NCI-H526 (cell line): Measurements from ENCODE around the gene GFRA1.

Experiments
- DNase-seq, 2 experiments: peaks; one replicate each; lab custom pipeline; 2025; lab: John Stamatoyannopoulos, UW

Gene GFRA1

GRCh38 chr10:116126239-116126638, 146.8 kb downstream of the GFRA1 start:
- no peak for DNase-seq

DNA sequence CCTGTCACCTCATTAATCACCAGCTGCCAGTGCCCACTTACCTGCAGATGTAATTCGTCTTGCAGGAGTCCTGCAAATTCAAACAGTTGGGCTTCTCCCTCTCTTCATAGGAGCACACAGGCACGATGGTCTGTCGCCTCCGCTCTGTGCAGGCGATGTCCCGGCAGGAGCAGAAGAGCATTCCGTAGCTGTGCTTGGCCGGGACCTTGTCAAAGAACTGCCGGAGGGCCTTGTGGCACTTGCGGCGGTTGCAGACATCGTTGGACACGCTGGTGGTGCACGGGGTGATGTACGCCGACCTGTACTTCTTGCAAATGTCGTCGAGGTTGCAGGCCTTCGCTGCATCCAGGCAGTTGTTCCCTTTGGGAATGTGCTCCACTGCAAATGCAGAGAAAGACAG, 147.8 kb downstream of the GFRA1 start:
- DNase-seq, result no peak

- no peak for DNase-seq
Measured at GRCh38 chr10:116124777-116125176, 148.2 kb downstream of the GFRA1 start.

- DNase-seq, result no peak
Measured at GRCh38 chr10:116122664-116123063, 150.3 kb downstream of the GFRA1 start.

DNA sequence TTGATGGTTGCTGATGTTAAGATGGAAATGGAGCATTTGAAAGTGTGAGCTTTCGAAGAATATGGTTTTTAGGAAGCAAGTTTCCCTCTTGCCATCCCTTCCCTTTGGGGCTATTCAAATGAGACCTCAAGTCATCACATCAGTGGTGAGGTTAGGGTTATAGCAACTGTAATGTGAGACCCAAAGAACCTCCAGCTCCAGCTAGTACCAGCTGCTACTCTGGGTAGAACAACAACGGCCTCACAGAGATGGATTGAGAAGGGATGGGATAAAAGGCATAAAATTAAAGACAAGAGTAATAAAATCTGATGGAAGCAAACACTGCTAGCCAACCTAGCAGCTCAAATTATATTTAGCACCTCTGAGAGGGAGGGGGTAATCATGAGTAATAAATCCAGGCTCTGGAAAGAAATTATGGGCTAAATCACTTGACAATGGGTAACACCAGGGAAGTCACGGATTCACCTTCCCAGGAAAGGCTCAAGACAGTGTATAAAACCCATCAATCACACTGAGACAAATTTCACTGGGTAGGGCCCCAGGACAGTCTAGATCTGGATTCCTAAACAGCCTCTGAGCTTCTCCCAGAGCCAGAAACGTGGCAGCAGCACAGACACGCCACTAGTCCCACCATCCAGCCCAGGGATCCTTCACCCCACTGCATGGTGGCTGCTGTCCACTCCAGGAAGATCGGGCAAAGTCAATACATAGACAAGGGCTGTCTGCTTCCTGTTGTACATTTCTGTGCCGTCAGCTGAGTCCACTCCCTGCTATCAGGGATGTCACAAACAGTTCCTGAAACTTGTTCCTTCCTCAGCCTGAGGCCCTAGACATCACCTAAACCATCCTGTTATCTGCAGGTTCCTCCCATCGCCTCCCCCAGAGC, 151.1 kb downstream of the GFRA1 start:
- no peak for DNase-seq

- DNase-seq, result no peak
Measured at GRCh38 chr10:116120688-116121455, 152.1 kb downstream of the GFRA1 start.

- no peak for DNase-seq
Measured at GRCh38 chr10:116118847-116119246, 154.2 kb downstream of the GFRA1 start.

DNA sequence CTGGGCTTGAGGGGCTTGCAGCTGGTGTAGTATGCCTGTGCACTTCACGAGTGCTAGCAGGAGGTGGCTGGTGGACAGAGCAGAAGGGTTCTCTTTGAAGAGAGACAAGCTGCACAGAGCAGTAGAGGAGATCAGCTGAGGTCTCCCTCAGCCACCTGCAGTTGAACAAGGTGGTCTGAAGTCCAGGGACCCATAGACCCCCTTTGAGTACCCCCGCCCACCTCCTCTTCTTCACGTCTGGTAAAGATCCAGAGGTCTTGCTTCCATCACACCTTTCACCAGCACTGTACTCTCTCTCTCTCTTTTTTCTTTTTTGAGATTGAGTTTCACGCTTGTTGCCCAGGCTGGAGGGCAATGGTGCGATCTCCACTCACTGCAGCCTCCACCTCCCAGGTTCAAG, 157.2 kb downstream of the GFRA1 start:
- no peak for DNase-seq

GRCh38 chr10:116115036-116115641, 157.9 kb downstream of the GFRA1 start:
- no peak for DNase-seq

- DNase-seq, result no peak
Measured at GRCh38 chr10:116113721-116114501, 159.1 kb downstream of the GFRA1 start.

DNA sequence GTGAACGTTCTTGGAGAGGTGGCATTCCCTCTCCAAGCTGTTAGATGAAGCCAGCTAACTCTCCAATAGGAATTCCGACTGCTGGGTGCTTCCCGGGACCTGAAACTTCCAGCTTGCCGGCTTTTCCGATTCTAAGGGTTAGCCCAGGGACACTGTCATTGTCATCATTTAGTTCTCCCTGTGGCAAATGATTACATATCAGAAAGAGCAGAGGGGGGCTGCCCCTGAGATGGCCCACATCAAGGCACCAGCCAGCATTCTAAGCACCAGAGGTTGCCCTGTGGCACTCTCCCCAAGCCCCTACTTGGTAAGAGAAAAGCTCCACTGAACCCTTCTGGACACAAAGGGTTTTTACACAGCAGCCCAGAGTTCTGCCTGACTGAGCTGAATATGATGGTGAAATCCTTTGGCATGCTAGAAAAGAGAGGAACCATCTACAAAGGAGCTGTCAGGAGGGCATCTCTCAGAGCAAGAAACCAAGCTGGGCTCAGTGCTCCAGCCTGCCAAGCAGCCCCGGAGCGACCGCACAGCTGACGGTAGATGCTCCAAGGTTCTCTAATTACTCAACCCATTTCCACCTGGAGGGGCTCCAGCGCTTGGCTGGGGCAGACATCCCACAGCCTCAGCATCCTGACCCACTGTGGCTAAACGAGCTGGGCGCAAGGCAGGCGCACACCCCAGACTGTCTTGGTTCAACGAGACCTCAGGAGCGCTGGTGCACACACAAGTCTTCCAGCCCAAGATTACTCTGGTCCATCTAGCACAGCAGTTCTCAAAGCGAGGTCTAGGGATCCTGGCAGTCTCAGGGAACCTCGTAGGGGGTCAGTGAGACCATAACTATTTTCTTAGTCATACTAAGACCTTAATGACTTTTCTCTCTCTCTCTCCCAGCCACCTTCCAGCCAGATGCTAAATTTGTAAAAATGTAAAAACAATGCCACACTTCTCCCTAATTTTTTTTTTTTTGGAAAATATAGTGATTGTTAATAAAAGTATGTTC, 160.5 kb downstream of the GFRA1 start:
- no peak for DNase-seq

DNA sequence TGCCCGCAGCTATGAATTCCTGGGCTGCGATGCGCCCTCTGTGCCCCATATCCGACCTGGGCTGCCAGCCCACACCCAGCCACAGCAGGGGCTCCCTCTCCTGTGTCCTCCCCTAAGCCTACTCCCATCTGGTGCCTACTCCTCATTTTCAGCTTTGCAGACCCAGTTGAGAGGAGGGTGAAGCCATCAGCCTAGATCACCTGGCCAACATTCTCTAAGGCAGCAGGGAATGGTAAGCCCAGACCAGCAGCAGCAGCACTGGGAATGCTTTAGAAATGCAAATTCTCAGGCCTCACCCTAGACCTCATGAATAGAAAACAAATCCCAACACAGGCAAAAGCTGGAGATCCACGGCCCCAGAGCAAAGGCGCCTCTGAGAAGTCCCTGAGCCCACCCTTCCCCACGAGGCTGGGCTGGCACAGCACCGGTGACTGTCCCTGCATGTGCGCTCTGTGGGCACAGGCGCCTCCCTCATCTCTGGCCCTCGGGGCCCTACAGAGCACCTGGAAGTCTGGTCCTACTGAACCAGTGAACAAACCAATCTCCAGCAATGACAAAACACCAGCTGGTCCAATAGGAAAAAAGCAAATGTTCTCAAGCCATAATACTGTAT, 161.4 kb downstream of the GFRA1 start:
- DNase-seq, result no peak

DNA sequence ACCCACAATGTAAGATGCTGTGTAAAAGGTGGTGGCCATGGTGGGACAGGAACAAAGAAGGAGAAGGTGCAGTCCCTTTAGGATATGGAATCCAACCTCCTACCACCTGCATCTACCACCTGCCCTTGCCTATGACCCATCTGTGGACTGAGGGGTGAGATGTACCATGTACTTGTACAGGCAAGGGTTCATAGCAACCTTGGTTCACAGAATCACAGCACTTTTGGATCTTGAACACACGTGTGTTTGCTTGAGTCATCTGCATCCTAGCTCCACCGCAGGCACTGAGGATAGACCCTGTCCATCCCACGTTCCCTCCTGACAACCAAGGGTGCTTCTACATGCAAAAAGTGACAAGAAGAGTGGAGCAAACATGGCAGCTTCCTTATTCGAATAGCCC, 162.3 kb downstream of the GFRA1 start:
- DNase-seq, result no peak

DNA sequence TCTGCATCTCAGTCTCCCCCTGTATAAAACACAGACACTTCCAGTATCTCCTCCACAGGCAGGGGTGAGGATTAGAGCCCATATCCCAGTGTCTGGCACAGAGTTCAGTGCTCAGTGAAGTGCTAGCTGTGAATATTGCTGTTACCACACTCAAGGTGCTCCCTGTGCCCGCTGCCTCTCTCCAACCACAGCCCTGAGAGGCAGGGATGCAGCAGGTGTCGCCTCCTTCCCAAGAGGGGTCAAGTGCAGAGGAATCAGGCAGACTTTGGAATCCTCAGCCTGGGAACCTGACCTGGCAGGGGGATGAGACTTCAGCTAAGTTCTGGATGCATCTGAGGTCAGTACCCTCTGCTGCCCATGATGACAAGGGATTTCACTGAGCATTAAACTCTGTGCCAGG, 163.1 kb downstream of the GFRA1 start:
- no peak for DNase-seq

- no peak for DNase-seq
Measured at GRCh38 chr10:116109481-116109880, 163.5 kb downstream of the GFRA1 start.

DNA sequence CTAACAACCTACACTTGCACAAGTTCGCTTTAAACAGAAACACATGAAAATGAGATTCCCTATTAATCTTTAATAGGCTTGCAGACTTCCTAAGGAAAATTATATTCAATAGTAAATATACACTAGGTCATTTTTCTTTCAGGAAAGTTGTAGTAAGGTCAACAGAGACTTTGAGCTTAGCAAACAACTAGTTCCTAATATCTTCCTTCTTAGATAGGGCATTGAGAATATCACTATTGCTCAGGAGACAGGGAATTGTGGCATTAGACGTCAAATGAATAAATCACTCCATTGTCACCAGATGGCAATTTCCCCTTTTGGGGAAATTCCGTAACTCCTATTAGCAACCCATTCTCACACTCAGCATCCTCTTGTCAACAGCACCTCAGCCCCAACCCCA, 164.9 kb downstream of the GFRA1 start:
- no peak for DNase-seq

DNA sequence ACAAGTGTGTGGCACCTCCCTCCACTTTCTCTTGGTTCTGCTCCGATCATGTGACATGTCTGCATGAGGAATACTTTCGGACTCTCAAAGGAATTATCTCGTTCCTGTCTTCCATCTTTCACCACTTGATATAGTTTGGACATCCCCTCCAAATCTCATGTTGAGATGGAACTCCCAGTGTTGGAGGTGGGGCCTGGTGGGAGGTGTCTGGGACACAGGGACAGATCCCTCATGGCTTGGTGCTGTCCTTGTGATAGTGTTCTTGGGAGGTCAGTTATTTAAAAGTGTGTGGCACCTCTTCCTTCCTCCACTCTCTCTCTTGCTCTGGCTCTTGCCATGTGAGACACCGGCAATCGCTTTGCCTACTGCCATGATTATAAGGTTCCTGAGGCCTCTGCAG, 166.4 kb downstream of the GFRA1 start:
- no peak for DNase-seq

- DNase-seq, result no peak
Measured at GRCh38 chr10:116105264-116105663, 167.7 kb downstream of the GFRA1 start.

- no peak for DNase-seq
Measured at GRCh38 chr10:116104210-116104932, 168.6 kb downstream of the GFRA1 start.

- DNase-seq, result no peak
Measured at GRCh38 chr10:116103668-116104067, 169.3 kb downstream of the GFRA1 start.
